Endodermal cell (in vitro differentiated cells): Measurements from ENCODE around the gene ACTC1. TPM values are rescaled to one million over a fixed set of nuclear protein-coding genes. Genes with fewer than 3 reads are reported as not detected.

Experiments
- DNase-seq: peaks from one replicate; pipeline ENCODE4 v3.0.0-alpha.2; 2017
- H3K27ac ChIP-seq: 2 replicates; pipeline ENCODE4 v1.5.1; 2013; ENCODE audit warnings: mild to moderate bottlenecking, low read depth, low read length, moderate library complexity
- H3K27me3 ChIP-seq: 2 replicates; pipeline ENCODE4 v1.6.1; 2013; ENCODE audit warnings: mild to moderate bottlenecking, low read length, moderate library complexity; ENCODE audit not compliant: insufficient read depth, control insufficient read depth, poor library complexity, severe bottlenecking
- H3K36me3 ChIP-seq: 2 replicates; pipeline ENCODE4 v1.7.0; 2013; ENCODE audit warnings: mild to moderate bottlenecking, low read length, moderate library complexity; ENCODE audit not compliant: control insufficient read depth, insufficient read depth
- H3K4me1 ChIP-seq: one replicate; pipeline ENCODE4 v1.7.0; 2013; ENCODE audit warnings: low read length; ENCODE audit not compliant: control insufficient read depth, insufficient read depth
- H3K4me3 ChIP-seq: 2 replicates; pipeline ENCODE4 v1.5.1; 2013; ENCODE audit warnings: mild to moderate bottlenecking, low read length, moderate library complexity
- H3K9ac ChIP-seq: 2 replicates; pipeline ENCODE4 v1.6.1; 2013; ENCODE audit warnings: mild to moderate bottlenecking, low read length, moderate library complexity; ENCODE audit not compliant: poor library complexity, severe bottlenecking; ENCODE audit errors: extremely low read depth
- H3K9me3 ChIP-seq: 2 replicates; pipeline ENCODE4 v1.6.1; 2013; ENCODE audit warnings: mild to moderate bottlenecking, low read length, moderate library complexity; ENCODE audit not compliant: control insufficient read depth
- H3K27ac Mint-ChIP-seq: 2 replicates; pipeline ENCODE4 v1.8.0; 2020; ENCODE audit warnings: mixed read lengths
- H3K27me3 Mint-ChIP-seq: 2 replicates; pipeline ENCODE4 v1.8.0; 2021; ENCODE audit warnings: mild to moderate bottlenecking, mixed read lengths; ENCODE audit not compliant: insufficient read depth
- H3K36me3 Mint-ChIP-seq: 2 replicates; pipeline ENCODE4 v1.8.0; 2020; ENCODE audit warnings: low read depth, mixed read lengths
- H3K4me1 Mint-ChIP-seq: 2 replicates; pipeline ENCODE4 v1.8.0; 2020; ENCODE audit warnings: mixed read lengths
- H3K4me3 Mint-ChIP-seq: 2 replicates; pipeline ENCODE4 v1.8.0; 2020; ENCODE audit warnings: mild to moderate bottlenecking, moderate library complexity, mixed read lengths
- H3K9me3 Mint-ChIP-seq: 2 replicates; pipeline ENCODE4 v1.8.0; 2020; ENCODE audit warnings: mild to moderate bottlenecking, mixed read lengths
- WGBS, 2 experiments: methylation state at CpG; one replicate each; pipeline versions ENCODE4 v1.1.5 to v1.1.7; 2013; ENCODE audit warnings: missing lambda C conversion rate in 2 of 2, mixed read lengths in 1 of 2; ENCODE audit not compliant: insufficient coverage in 1 of 2, insufficient read length in 1 of 2; 5-methylcytosine and 5-hydroxymethylcytosine counted together
- total RNA-seq, 2 donors: library from RNA; stranded (reverse); fragmentation: NEBNext Ultra II Directional in 1 of 2; extraction: Animal tissue kit (Norgen Biotek cat#: 25700) in 1 of 2; gene quantifications; 2 replicates in 1 of 2; 3 replicates in 1 of 2; pipeline ENCODE4 v1.2.1, GENCODE V29; 2021
- TF ChIP-seq, protein P1 (sequence below): fragments of 200-600 bp; sonication (generic); conservative IDR thresholded peaks from 2 replicates; pipeline ENCODE4 v1.5.0; 2021; ENCODE audit warnings: antibody characterized with exemption, mild to moderate bottlenecking

ACTC1 gene
- total RNA-seq, 2 donors from 2014 or later = 42.5 to 58.2 TPM

DNA sequence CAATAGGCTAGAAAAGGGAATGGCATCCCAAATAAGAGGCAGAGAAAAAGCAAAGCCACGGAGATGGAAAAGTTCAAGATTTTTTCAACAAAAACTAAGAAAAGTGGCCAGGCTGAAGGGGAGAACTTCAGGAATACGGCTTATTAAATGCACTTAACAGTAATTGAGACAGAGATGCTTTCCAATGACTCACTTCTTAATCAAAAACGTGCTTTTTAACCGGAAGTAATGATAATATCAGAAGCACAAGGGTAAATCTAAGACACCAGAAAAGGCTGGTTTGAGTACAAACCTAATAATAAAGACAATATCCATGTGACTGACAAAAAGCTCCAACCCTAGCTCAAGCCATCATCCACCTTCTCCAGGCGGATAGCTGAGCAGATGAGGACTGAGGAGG, 24.8 kb upstream of the ACTC1 start:
- DNase-seq = no peak
- 86 to 87% methylated on average over 4 to 5 of the region's 5 CpGs for WGBS, 2 experiments
- TF ChIP-seq, protein P1, sequence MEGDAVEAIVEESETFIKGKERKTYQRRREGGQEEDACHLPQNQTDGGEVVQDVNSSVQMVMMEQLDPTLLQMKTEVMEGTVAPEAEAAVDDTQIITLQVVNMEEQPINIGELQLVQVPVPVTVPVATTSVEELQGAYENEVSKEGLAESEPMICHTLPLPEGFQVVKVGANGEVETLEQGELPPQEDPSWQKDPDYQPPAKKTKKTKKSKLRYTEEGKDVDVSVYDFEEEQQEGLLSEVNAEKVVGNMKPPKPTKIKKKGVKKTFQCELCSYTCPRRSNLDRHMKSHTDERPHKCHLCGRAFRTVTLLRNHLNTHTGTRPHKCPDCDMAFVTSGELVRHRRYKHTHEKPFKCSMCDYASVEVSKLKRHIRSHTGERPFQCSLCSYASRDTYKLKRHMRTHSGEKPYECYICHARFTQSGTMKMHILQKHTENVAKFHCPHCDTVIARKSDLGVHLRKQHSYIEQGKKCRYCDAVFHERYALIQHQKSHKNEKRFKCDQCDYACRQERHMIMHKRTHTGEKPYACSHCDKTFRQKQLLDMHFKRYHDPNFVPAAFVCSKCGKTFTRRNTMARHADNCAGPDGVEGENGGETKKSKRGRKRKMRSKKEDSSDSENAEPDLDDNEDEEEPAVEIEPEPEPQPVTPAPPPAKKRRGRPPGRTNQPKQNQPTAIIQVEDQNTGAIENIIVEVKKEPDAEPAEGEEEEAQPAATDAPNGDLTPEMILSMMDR = no peak
- Histone ChIP-seq H3K36me3 (no peaks in the 10 kb centered on the region), H3K4me3 (no peak overlapping the region), H3K9me3 (no peaks in the 10 kb centered on the region), H3K27me3 (no peaks in the 10 kb centered on the region), H3K9ac (no peak overlapping the region), H3K27ac (no peak overlapping the region), H3K4me1 (no peaks in the 10 kb centered on the region)
- Mint-ChIP-seq H3K27ac (no peak overlapping the region), H3K4me3 (no peak overlapping the region), H3K27me3 (no peaks in the 10 kb centered on the region), H3K9me3 (no peaks in the 10 kb centered on the region), H3K4me1 (peaks cover 4% of the 10 kb centered on the region), H3K36me3 (no peaks in the 10 kb centered on the region)

DNA sequence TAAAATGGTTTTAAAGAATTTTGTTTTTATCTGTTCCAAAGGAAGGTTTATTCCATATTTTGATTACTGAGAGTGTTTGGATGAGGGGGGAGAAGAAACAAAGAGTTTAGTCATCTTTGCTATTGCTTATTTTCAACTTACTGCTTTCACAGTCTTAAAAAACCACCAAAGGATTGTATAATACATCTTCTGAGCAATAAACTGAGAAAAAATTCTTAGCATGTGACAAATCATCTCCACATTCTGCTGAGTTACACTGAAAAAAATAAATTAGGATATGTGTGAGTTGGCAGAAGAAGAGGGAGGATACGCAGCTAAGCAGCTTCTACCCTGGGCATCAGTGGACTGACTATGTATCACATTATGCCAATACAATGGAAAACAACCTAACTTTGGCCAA, 23.2 kb upstream of the ACTC1 start:
- H3K27me3 Mint-ChIP-seq = no peaks in the 10 kb centered on the region
- no peaks in the 10 kb centered on the region for H3K36me3 Mint-ChIP-seq
- no peaks in the 10 kb centered on the region for H3K4me1 ChIP-seq
- no peak overlapping the region for H3K27ac ChIP-seq
- H3K9ac ChIP-seq = no peak overlapping the region
- TF ChIP-seq, protein P1 = no peak
- H3K4me3 ChIP-seq = no peak overlapping the region
- H3K4me1 Mint-ChIP-seq = peaks cover 3% of the 10 kb centered on the region
- H3K4me3 Mint-ChIP-seq = no peak overlapping the region
- no peaks in the 10 kb centered on the region for H3K27me3 ChIP-seq
- no peak overlapping the region for H3K27ac Mint-ChIP-seq
- WGBS, 2 experiments = 78% methylated on average over 1 of the region's 1 CpG; no CpG with 5 or more reads in 1 of the 2 experiments
- no peaks in the 10 kb centered on the region for H3K9me3 ChIP-seq
- no peaks in the 10 kb centered on the region for H3K9me3 Mint-ChIP-seq
- no peaks in the 10 kb centered on the region for H3K36me3 ChIP-seq
- DNase-seq = no peak

DNA sequence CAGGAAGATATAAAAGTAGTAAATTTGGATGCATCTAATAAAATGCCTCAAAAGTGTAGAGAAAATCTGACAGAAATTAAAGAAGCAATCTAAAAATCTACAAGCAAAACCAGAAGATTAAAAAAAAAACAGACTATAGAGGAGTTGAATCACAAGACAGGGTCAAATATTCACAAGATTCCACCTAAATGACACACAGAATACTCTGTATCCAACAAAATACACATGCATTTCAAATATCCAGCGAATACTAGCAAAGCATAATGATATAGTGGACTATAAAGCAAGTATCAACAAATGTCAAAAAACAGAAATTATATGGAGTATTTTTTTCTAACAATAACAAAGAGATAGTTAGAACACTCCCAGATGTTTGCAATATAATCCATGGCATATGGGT, 20.5 kb upstream of the ACTC1 start:
- no peaks in the 10 kb centered on the region for H3K4me1 ChIP-seq
- no peak for DNase-seq
- no peak overlapping the region for H3K4me3 Mint-ChIP-seq
- H3K4me3 ChIP-seq = no peak overlapping the region
- H3K9me3 ChIP-seq = no peaks in the 10 kb centered on the region
- no peaks in the 10 kb centered on the region for H3K27me3 Mint-ChIP-seq
- no peak overlapping the region for H3K27ac Mint-ChIP-seq
- no peak overlapping the region for H3K27ac ChIP-seq
- H3K4me1 Mint-ChIP-seq = peaks cover 6% of the 10 kb centered on the region
- no peaks in the 10 kb centered on the region for H3K9me3 Mint-ChIP-seq
- no peaks in the 10 kb centered on the region for H3K36me3 ChIP-seq
- no peak overlapping the region for H3K9ac ChIP-seq
- 100% methylated on average over 1 of the region's 1 CpG; no CpG with 5 or more reads in 1 of the 2 experiments for WGBS, 2 experiments
- no peaks in the 10 kb centered on the region for H3K36me3 Mint-ChIP-seq
- H3K27me3 ChIP-seq = no peaks in the 10 kb centered on the region
- TF ChIP-seq, protein P1 = no peak
